ENCODE results near the gene NUP210L.
"Not testable (repeated sequence)": the region's sequence is repeated elsewhere in the genome, so short reads cannot be mapped to it uniquely, and the experiment has no call there.

NUP210L gene

GRCh38 chr1:154014154-154014907 is 140.5 kb downstream of the NUP210L start:
- Histone ChIP-seq H3K18ac (ENCODE audit: low read depth in 1 of 2, low read length in 2 of 2) (no peak overlapping the region), H3K4me3 (ENCODE audit: insufficient read depth in 1 of 2, low read depth in 1 of 2, low read length in 2 of 2) (no peak overlapping the region), H3K27me3 (ENCODE audit: control insufficient read depth in 1 of 2, insufficient read depth in 1 of 2, low read length in 2 of 2) (no peaks in the 10 kb centered on the region), H3K36me3 (ENCODE audit: control insufficient read depth in 1 of 2, insufficient read depth in 2 of 2, low read depth in 1 of 2, low read length in 2 of 2) (no peaks in the 10 kb centered on the region), H2AFZ (ENCODE audit: low read depth, low read length) (no peak overlapping the region), H3K27ac (ENCODE audit: low read length, poor library complexity, severe bottlenecking) (no peak overlapping the region), H3K4me2 (ENCODE audit: low read length, poor library complexity, severe bottlenecking) (no peak overlapping the region), H3K14ac (ENCODE audit: low read length in 2 of 2) (no peak overlapping the region), H4K91ac (ENCODE audit: low read length) (no peak overlapping the region), H3K9me3 (ENCODE audit: control insufficient read depth, low read length) (no peaks in the 10 kb centered on the region), H2BK15ac (ENCODE audit: low read depth, poor library complexity, severe bottlenecking) (no peak overlapping the region), H3K9ac (ENCODE audit: low read length) (no peak overlapping the region), H3K23ac (ENCODE audit: low read length in 2 of 2) (no peak overlapping the region), H2AK5ac (ENCODE audit: low read length, severe bottlenecking) (no peak overlapping the region), H3K4me1 (ENCODE audit: control insufficient read depth, insufficient read depth, low read depth, low read length) (no peaks in the 10 kb centered on the region), H3K4ac (ENCODE audit: low read depth in 1 of 2, low read length in 2 of 2) (no peak overlapping the region), H2BK12ac (ENCODE audit: low read length in 2 of 2) (no peak overlapping the region), H4K8ac (ENCODE audit: low read length) (no peak overlapping the region), H3K79me1 (replicated peaks; ENCODE audit: low read length, poor library complexity, severe bottlenecking) (no peaks in the 10 kb centered on the region), H2BK120ac (ENCODE audit: low read depth, low read length) (no peak overlapping the region), H2BK5ac (ENCODE audit: low read depth, low read length, poor library complexity, severe bottlenecking) (no peak overlapping the region)
- DNase-seq: peak; percentile 62
- WGBS: 55% methylated on average over 3 of the region's 3 CpGs

- H3K9me3 ChIP-seq (ENCODE audit: control insufficient read depth, low read length); H3K9ac ChIP-seq (ENCODE audit: low read length); H3K18ac ChIP-seq (ENCODE audit: low read depth in 1 of 2, low read length in 2 of 2); H3K27ac ChIP-seq (ENCODE audit: low read length, poor library complexity, severe bottlenecking); H2AK5ac ChIP-seq (ENCODE audit: low read length, severe bottlenecking); DNase-seq; H3K4me3 ChIP-seq (ENCODE audit: insufficient read depth in 1 of 2, low read depth in 1 of 2, low read length in 2 of 2); H2BK120ac ChIP-seq (ENCODE audit: low read depth, low read length); H3K23ac ChIP-seq (ENCODE audit: low read length in 2 of 2); H3K4ac ChIP-seq (ENCODE audit: low read depth in 1 of 2, low read length in 2 of 2); H3K14ac ChIP-seq (ENCODE audit: low read length in 2 of 2); H4K8ac ChIP-seq (ENCODE audit: low read length); H3K36me3 ChIP-seq (ENCODE audit: control insufficient read depth in 1 of 2, insufficient read depth in 2 of 2, low read depth in 1 of 2, low read length in 2 of 2); H4K91ac ChIP-seq (ENCODE audit: low read length); H3K79me1 ChIP-seq (replicated peaks; ENCODE audit: low read length, poor library complexity, severe bottlenecking); H2AFZ ChIP-seq (ENCODE audit: low read depth, low read length); H2BK5ac ChIP-seq (ENCODE audit: low read depth, low read length, poor library complexity, severe bottlenecking); H3K4me2 ChIP-seq (ENCODE audit: low read length, poor library complexity, severe bottlenecking); H2BK12ac ChIP-seq (ENCODE audit: low read length in 2 of 2); H3K4me1 ChIP-seq (ENCODE audit: control insufficient read depth, insufficient read depth, low read depth, low read length); H3K27me3 ChIP-seq (ENCODE audit: control insufficient read depth in 1 of 2, insufficient read depth in 1 of 2, low read length in 2 of 2); H2BK15ac ChIP-seq (ENCODE audit: low read depth, poor library complexity, severe bottlenecking): not testable (repeated sequence)
- WGBS: 95% methylated on average over 14 of the region's 14 CpGs
Observed at GRCh38 chr1:154012543-154012942, 142.3 kb downstream of the NUP210L start.

GRCh38 chr1:154012129-154012528 is 142.7 kb downstream of the NUP210L start:
- H3K9me3 ChIP-seq (ENCODE audit: control insufficient read depth, low read length): no peaks in the 10 kb centered on the region
- H2BK12ac ChIP-seq (ENCODE audit: low read length in 2 of 2): no peak overlapping the region

GRCh38 chr1:154006136-154006535 is 148.7 kb downstream of the NUP210L start:
- Histone ChIP-seq H3K18ac (ENCODE audit: low read depth in 1 of 2, low read length in 2 of 2) (no peak overlapping the region), H3K4me2 (ENCODE audit: low read length, poor library complexity, severe bottlenecking) (no peak overlapping the region), H3K4me1 (ENCODE audit: control insufficient read depth, insufficient read depth, low read depth, low read length) (peaks cover 2% of the 10 kb centered on the region), H2BK120ac (ENCODE audit: low read depth, low read length) (no peak overlapping the region), H4K91ac (ENCODE audit: low read length) (no peak overlapping the region), H2BK12ac (ENCODE audit: low read length in 2 of 2) (no peak overlapping the region), H3K9me3 (ENCODE audit: control insufficient read depth, low read length) (no peaks in the 10 kb centered on the region), H3K9ac (ENCODE audit: low read length) (no peak overlapping the region), H2AFZ (ENCODE audit: low read depth, low read length) (no peak overlapping the region), H3K27me3 (ENCODE audit: control insufficient read depth in 1 of 2, insufficient read depth in 1 of 2, low read length in 2 of 2) (no peaks in the 10 kb centered on the region), H2AK5ac (ENCODE audit: low read length, severe bottlenecking) (no peak overlapping the region), H3K4ac (ENCODE audit: low read depth in 1 of 2, low read length in 2 of 2) (no peak overlapping the region), H4K8ac (ENCODE audit: low read length) (no peak overlapping the region), H2BK5ac (ENCODE audit: low read depth, low read length, poor library complexity, severe bottlenecking) (no peak overlapping the region), H2BK15ac (ENCODE audit: low read depth, poor library complexity, severe bottlenecking) (no peak overlapping the region), H3K27ac (ENCODE audit: low read length, poor library complexity, severe bottlenecking) (no peak overlapping the region), H3K36me3 (ENCODE audit: control insufficient read depth in 1 of 2, insufficient read depth in 2 of 2, low read depth in 1 of 2, low read length in 2 of 2) (no peaks in the 10 kb centered on the region), H3K14ac (ENCODE audit: low read length in 2 of 2) (no peak overlapping the region), H3K4me3 (ENCODE audit: insufficient read depth in 1 of 2, low read depth in 1 of 2, low read length in 2 of 2) (no peak overlapping the region), H3K23ac (ENCODE audit: low read length in 2 of 2) (no peak overlapping the region), H3K79me1 (replicated peaks; ENCODE audit: low read length, poor library complexity, severe bottlenecking) (no peaks in the 10 kb centered on the region)
- DNase-seq: peak; percentile 57
- 86% methylated on average over 1 of the region's 3 CpGs for WGBS

More at GRCh38 chr1:154012129-154012528, 142.7 kb downstream of the NUP210L start:
- Histone ChIP-seq H2BK120ac (ENCODE audit: low read depth, low read length) (no peak overlapping the region), H3K4me2 (ENCODE audit: low read length, poor library complexity, severe bottlenecking) (no peak overlapping the region), H3K14ac (ENCODE audit: low read length in 2 of 2) (no peak overlapping the region), H3K36me3 (ENCODE audit: control insufficient read depth in 1 of 2, insufficient read depth in 2 of 2, low read depth in 1 of 2, low read length in 2 of 2) (no peaks in the 10 kb centered on the region), H3K79me1 (replicated peaks; ENCODE audit: low read length, poor library complexity, severe bottlenecking) (no peaks in the 10 kb centered on the region), H2BK15ac (ENCODE audit: low read depth, poor library complexity, severe bottlenecking) (no peak overlapping the region), H3K23ac (ENCODE audit: low read length in 2 of 2) (no peak overlapping the region), H2AK5ac (ENCODE audit: low read length, severe bottlenecking) (no peak overlapping the region), H4K91ac (ENCODE audit: low read length) (no peak overlapping the region), H3K27ac (ENCODE audit: low read length, poor library complexity, severe bottlenecking) (no peak overlapping the region), H3K4me3 (ENCODE audit: insufficient read depth in 1 of 2, low read depth in 1 of 2, low read length in 2 of 2) (no peak overlapping the region), H3K4ac (ENCODE audit: low read depth in 1 of 2, low read length in 2 of 2) (no peak overlapping the region), H3K4me1 (ENCODE audit: control insufficient read depth, insufficient read depth, low read depth, low read length) (no peaks in the 10 kb centered on the region), H2BK5ac (ENCODE audit: low read depth, low read length, poor library complexity, severe bottlenecking) (no peak overlapping the region), H3K9ac (ENCODE audit: low read length) (no peak overlapping the region), H2AFZ (ENCODE audit: low read depth, low read length) (no peak overlapping the region), H3K27me3 (ENCODE audit: control insufficient read depth in 1 of 2, insufficient read depth in 1 of 2, low read length in 2 of 2) (no peaks in the 10 kb centered on the region), H3K18ac (ENCODE audit: low read depth in 1 of 2, low read length in 2 of 2) (no peak overlapping the region), H4K8ac (ENCODE audit: low read length) (no peak overlapping the region)
- DNase-seq: no peak
- 84% methylated on average over 1 of the region's 1 CpG for WGBS

All from mesenchymal stem cell (in vitro differentiated cells and primary cell).